Stimulated activated naive CD8-positive, alpha-beta T cell treated with anti-CD3 and anti-CD28 coated beads, Interleukin-15, Interleukin-2, amounts not matched to agents 100 U/mL and 50 U/mL, for 24 hours (primary cell): ENCODE results near the gene OR1J1.

Experiments
- ATAC-seq: fragments of 150-1000 bp; cut with Tn5 transposase; one replicate; pipeline ENCODE4 v1.10.0; 2021
- DNase-seq: peaks from one replicate; pipeline ENCODE4 v3.0.0; 2021

The OR1J1 gene

DNA sequence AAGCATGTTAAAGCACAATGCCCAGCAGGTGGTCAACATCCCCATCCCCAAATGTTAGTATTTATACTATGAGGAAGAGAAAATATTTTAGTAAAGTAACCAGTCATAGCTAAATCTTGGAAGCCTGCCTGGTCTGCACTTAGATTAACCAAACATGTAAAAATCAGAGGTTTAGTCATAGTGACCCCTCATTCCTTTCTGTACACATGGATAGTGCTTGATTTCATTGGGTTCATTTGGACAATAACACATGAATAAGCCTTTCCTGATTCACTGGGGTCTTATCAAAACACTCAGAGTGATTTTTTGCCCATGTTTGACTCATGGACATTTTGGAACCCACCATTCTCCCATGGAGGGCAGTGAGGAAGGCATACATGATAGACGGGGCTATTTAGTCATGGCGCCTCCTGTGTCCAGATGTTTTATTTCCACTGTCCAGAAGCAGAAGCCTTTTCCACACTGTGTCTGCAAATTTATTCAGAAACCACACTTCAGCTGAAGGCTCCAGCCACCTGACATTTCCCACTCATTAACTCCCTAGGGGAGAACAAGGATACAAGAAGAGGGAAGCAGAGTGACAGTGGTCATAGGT lies 32.5 kb downstream of the OR1J1 start:
- DNase-seq = no peak
- no peak for ATAC-seq

DNA sequence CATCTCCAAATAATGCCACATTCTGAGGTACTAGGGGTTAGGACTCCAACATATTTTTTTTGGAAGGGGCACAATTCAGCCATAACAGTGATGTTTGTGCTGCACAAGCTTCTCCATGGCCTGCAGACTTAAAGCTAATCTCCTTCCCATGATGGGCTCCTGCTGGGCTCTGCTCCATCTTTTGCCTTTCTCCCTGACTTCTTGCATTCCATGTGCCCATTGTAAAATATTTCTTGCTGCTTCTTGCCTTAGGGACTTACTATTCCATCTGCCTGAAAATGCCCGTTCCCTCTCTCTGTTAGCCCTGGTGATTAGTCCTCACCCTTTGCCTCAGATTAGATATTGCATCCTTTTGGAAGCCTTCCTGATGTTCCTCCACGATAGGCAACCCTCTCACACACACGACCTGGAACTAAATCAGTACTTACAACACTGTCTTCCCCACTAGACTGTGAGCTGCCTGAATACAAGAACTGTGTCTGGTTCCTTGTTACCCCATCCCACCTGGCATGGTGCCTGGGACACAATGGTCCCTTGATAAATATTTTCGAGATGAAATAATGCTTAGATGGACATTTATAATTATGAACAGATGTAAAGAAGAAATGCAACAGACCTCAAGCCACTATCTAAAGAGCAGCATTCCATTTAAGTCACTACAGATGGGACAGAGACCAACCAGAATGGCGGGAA lies 33.5 kb downstream of the OR1J1 start:
- DNase-seq = no peak
- no peak for ATAC-seq

DNA sequence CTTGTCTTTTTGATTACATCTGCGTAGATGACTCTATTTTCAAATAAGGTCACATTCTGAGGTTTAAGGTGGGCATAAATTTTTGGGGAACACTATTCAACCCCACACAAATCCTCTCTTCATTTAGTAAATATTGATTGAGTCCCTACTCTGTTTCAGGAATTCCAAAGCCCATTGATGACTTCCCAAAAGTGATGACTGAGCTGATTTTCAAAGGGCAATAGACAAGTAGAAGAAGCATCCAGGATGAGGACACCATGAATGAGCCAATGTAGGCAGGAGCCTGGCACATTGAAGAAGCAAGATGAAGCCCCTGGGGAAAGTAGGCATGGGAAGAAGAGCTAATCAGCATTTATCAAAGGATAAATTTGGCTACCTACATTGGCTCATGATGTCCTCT lies 35.2 kb downstream of the OR1J1 start:
- ATAC-seq = no peak
- DNase-seq = no peak
